SH-SY5Y (cell line): Measurements from ENCODE around the gene SMTNL2.

Source experiments
- GATA2 ChIP-seq: IDR thresholded peaks from 2 replicates; pipeline ENCODE4 v1.6.1; 2011; ENCODE audit warnings: mild to moderate bottlenecking, low read depth, low read length
- GATA3 ChIP-seq: IDR thresholded peaks from 2 replicates; pipeline ENCODE4 v1.6.1; 2011; ENCODE audit warnings: low read depth, mild to moderate bottlenecking, low read length, moderate library complexity

SMTNL2 gene

DNA sequence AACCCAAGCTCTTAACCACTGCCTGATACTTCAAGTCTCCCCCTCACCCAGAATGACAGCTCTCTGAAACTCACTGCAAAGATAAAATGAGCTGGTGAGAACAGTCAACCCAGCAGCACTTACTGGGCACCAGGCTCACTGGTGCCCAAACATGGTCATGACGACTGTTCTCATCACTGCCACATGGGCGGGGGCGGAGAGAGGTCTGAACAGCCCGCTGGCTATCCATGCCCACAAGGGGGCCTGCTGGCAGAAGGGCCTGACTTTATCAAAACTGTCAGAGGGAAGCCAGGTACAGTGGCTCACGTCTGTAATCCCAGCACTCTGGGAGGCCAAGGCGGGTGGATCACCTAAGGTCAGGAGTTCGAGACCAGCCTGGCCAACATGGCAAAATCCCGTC is 33.2 kb upstream of the SMTNL2 start:
- no peak for TF ChIP-seq GATA2
- TF ChIP-seq GATA3, result no peak

DNA sequence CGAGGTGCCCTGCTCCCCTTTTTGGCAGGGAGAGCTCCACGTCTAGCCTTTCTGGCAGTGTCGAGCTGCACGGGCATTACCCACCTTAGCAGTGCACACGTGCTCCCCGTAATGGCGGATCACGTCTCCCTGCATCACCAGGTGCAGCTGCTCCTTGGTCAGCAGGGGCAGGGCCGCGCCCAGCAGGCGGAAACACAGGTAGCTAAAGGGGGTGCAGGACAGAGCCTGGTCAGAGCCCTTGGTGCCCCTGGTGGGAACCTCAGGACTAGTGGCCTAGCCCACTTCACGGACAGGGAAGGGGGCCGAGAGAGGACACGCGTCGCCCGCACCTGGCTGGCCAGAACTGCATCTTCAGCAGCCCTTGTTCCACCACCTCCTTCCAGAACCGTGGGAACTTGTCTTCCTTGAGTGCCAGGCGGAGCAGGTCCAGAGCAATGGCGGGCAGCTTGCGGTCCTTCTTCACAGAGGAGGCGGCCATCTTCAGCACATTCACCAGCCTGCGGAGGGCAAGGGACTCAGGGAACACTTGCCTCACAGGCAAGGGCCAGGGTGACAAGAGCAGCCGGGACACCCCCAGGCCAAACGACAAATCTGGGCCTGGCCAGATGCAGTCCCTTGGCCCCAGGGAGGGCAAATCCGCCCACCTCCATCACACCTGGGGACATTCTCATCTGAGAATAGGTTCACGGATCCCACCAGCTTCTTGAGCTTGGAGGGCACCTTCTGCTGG is 32.4 kb upstream of the SMTNL2 start:
- no peak for TF ChIP-seq GATA2
- no peak for TF ChIP-seq GATA3

DNA sequence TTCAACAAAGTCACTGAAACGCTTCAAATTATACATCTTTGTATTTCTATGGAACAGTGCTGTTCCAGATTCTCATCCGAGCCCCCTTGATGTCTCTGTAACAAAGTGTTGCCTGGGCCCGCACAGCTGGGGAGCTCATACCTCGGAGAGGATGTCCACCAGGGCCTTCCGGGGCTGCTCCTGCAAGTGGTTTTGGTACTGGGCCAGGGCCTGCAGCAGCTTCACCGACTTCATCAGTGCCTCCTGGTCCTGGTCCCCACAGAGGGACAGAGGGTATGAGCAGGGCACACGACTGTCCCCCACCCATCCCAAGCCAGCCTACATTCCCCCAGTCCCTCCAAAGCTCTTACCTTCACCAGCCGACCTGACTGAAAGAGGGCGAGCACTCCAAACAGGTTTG is 30.7 kb upstream of the SMTNL2 start:
- TF ChIP-seq GATA3, result no peak
- TF ChIP-seq GATA2, result no peak

DNA sequence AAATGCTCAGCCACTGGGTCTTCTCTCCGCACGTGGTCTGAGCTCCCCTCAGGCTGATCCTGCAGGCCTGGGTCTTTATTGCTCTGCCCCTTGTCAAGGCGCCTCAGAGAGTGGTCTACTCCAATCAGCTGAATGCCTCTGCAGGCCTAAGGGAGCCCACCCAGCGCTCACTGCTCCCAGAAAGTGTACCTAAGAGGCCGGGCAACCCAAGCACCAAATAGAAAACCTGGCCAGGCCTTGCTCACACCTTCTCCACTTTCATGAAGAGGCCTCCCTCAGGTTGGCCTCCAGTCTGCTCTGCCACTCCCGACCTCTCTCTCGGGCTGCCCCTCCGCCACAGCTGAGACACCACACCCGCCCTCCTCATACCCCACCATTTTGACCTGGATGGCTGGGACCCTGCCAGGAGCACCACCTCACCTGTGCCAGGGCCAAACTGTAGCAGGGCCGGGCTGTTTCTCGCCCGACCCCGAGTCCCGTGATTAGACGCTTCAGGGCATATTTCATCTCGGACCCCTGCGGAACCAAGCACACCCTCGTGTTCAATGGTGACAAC is 29.8 kb upstream of the SMTNL2 start:
- TF ChIP-seq GATA3 (no peak), GATA2 (no peak)

DNA sequence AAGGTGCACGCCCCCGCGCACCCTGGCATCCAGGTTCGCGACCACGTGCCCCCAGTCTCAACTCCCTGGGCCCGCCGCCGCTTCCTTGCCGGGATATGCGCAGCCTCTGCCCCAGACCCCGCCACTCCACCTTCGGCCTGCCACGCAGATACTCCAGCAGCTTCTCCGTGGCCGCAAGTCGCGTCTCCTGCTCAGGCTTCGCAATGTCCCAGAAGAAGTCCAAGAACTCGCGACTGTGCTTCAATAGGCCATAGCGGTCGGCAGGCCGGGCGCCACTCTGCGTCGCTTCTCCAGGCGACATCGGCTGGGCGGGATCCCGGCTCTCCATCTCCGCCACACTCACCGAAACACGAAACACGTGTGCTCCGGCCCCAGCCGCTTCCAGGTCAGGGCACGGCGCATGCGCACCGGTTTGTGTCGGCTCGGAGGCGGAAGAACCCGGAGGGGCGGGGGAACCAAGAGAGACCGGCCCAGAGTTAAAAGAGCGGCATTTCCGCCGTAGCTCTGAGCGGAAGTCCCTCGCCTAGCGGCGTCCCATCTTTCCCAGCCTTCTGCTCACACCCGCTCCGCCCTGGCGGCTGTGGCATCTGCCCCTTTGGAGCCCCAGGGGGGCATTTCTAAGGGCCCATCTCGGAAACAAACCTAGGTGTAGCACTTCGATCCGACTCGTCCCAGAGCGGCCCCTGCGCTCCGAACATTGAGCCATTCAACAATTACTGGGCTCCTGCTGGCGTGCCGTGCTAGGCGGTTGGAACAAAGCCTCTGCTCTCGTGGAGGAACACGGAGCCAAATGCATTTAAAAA is 29.1 kb upstream of the SMTNL2 start, which contains the start of gene MYBBP1A:
MYBBP1A (minus strand) TSS at position 388 of the 803 bp plus-strand sequence; CDS start at position 328, 60 bp downstream.
- TF ChIP-seq GATA3 (no peak), GATA2 (no peak)

DNA sequence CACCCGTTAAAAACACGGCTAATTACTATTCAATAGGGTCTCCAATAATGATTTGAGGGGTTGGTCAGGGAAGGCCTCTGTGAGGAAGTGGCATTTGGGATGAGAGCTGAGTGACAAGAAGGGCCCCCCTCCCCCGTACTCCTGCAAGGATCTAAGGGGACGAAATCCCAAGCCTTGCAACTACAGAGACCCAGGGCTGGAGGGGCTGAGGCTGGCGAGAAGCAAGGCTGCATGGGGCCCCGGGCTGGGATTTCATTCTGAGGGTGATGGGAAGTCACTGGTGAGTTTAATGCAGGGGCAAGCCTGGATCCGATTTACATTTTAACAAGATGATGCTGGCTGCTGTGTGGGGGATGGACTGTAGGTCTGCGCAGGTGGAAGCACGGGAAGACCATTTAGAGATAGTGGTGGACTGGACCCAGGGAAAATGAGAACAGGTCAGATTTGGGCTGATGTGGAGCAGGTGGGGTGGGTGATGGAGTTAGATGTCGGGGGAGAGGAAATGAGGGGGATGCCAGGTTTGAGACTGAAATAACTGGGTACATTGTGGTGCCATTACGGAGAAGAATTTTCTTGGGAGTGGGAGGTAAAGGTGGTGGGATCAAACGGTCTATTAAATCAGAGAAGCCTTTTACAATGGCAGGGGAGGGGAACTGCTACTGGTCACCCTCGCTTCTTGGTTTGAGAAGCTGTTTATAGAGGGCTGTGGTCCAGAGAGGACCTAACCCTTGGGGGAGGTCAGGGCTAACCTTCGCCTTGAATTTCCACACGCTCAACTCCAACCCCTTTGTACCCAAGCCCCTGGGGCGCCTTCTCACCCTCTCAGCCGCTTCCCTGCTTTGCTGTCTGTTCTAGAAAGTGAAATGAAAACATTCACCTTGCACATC is 28.2 kb upstream of the SMTNL2 start:
- TF ChIP-seq GATA3, result no peak

DNA sequence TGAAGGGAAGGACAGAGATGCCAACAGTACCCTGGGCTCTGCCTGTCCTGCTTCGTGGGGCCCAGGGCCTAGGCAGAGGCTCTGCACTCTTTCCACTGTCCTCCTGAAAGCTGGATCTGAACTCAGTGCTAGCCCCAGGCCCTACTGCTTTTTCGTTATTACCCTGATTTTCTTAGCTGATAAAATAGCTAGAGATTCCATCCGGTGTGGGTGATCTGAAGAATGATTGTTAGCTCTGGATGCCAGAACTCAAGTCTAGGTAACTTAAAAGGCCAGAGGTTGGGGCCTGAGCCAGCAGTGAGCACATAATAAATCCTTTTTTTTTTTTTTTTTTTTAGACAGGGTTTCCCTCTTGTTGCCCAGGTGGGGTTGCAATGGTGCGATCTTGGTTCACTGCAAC is 27.3 kb upstream of the SMTNL2 start:
- no peak for TF ChIP-seq GATA2
- TF ChIP-seq GATA3, result no peak

DNA sequence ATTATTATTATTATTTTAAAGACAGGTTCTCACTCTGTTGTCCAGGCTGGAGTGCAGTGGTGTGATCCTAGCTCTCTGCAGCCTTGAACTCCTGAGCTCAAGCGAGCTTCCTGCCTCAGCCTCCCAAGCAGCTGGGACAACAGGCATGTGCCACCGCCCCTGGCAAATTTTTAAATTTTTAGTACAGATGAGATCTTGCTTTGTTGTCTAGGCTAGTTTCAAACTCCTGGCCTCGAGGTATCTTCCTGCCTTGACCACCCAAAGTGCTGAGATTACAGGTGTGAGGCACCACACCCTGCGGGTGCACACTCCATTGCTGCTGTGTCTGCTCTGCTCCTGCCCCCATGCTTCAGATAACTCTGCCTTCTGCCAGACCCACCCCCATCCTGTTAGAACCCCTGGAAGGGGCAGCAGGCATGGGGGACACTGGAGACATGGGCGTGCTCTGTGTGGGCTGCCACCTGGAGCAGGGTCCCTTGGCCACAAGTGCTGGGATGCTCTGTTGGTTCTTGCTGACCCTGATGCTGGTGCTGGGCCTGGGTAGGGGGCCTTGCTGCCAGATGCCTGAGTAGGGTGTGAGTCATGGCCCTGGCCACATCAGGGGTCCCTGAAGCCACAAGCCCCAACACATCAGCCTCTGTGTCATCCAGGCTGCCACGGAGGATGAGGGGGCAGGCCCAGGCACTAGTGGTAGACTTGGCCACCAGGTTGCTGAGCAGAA is 26.5 kb upstream of the SMTNL2 start:
- no peak for TF ChIP-seq GATA3
- TF ChIP-seq GATA2, result no peak

DNA sequence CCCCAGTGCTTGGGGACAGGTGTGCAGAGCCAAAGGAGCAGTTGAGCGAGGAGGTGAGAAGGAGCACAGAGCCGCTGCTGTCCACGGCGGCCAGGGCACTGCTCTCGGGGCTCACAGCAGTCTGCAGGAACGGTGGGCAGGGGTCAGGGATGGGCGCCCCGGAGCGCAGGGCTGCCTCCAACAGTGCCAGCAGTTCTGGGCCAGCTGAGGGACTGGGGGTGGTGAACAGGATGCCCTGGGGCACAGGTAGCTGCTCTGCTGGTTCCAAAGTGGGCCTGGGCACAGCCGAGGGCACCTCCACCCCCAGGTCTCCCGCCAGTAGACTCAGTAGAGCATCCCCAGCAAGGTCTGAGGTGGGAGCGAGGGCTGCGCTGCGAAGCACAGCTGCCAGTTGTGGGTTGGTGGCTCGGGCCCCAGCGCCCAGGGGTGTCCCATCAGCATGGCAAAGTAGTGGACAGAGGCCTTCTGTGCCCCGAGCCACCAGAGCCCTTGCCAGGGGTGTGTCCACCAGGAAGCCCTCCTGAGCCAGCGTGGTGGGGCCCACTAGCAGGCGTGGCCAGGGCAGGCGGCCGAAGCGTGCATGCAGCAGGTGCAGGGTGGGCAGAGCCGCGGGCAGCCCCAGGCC is 25.9 kb upstream of the SMTNL2 start:
- TF ChIP-seq GATA2 (no peak), GATA3 (no peak)

DNA sequence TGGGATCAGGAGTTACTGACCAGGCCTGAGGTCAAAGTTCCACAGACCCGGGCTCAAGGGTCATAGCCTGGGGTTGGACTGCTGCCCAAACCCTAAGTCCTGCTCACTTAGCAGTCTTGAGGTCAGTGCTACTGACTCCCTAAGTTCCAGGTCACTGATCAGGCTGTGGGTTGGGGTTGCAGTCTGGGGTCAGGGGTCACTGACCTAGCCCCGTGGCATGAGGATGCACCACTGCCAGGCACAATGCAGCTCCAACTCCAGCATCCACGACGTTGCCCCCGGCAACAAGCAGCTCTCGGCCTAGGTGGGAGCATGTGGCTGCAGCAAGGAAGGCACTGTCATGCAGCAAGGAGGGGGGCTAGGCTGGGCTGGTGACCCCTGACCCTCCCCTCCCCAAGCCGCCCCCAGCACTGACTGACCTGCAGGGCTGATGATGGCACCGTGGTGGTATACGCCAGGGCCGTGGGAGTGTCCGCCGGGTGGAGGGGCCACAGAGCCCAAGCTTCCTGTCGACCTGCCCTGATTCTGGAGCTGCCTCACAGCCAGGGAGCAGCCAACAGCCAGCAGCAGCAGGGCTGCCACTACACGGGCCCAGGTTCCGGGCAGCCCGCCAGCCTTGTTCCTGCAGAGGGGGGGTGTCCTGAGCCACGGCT is 25.1 kb upstream of the SMTNL2 start:
- no peak for TF ChIP-seq GATA3
- no peak for TF ChIP-seq GATA2

DNA sequence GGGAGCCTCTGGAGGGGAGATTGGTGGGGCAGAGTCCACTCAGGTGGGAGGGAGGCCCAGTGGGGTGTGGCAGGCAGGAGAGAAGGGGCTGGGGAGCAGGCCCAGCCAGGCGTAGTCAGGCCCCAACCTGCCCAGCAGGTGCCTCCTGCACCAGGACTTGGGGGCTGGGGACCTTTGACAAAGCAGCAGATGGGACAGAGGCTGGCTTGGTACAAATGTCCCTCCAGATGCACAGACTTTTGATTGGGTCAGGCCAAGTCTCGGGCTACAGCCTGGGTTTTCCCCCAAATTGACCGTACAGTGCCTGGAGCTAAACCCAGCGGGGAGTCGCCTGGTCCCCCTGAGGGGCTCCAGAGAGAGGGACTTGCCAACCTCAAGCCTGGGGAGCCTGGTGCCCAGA is 24.4 kb upstream of the SMTNL2 start:
- TF ChIP-seq GATA2, result no peak
- TF ChIP-seq GATA3, result no peak

DNA sequence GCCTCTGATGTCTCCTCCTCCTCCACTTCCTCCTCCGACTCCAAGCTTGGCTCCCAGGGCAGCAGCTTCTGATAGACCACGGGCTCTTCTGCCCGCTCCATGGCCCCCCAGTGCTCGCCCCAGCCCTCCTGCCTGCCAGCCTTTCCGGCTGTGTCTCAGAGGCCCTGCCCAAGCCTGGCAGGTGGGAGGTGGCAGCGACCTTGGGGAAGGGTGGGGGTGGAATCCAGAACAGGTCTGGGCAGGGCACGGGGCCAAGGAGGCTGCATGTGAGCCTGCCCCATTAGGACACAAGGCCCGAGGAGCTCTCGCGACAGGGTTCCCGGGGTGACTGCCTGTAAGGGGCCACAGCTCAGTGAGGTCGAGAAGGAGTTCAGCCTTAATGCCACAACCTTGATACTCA is 23.9 kb upstream of the SMTNL2 start, which contains the start of gene GGT6:
GGT6 (minus strand) TSS at position 157 of the 400 bp plus-strand sequence; CDS start at position 101, 56 bp downstream.
- TF ChIP-seq GATA2 (no peak), GATA3 (no peak)
